ENCODE results near the gene TNFRSF8. TPM values are rescaled to one million over a fixed set of nuclear protein-coding genes. Genes with fewer than 3 reads are reported as not detected.

TNFRSF8 gene
- total and polyA plus RNA-seq, 7 donors, result 0.68 to 1.8 (median 0.87) TPM; not detected in 1

GRCh38 chr1:12052008-12052573, 11.0 kb upstream of the TNFRSF8 start:
- peak; percentile 85 for DNase-seq
- Histone ChIP-seq H3K27ac (peak overlapping the region in 2 of 4 donors; percentile 53 to 56), H3K9me3 (no peaks in the 10 kb centered on the region), H3K4me1 (peaks cover 0 to 26% (median 18%) of the 10 kb centered on the region in 4 donors), H3K27me3 (no peaks in the 10 kb centered on the region), H3K4me3 (no peak overlapping the region), H3K36me3 (no peaks in the 10 kb centered on the region)
- TF ChIP-seq CTCF (IDR thresholded peaks at IDR 0.05), result no peak
- peak in 1 of 4 donors; percentile 17 for TF ChIP-seq POLR2AphosphoS5 (IDR thresholded peaks at IDR 0.05)
- no peak for TF ChIP-seq EP300 (IDR thresholded peaks at IDR 0.05)
- TF ChIP-seq POLR2A (IDR thresholded peaks at IDR 0.05), result no peak
- WGBS, 2 donors, result 16 to 25% methylated on average over 9 of the region's 9 CpGs
- intact Hi-C loops (cut with DNase I), result no loop called here

- intact Hi-C loops (cut with DNase I), result no loop called here
- TF ChIP-seq POLR2AphosphoS5 (IDR thresholded peaks at IDR 0.05) (peak in 3 of 4 donors; percentile 44 to 68 (median 57)), EP300 (IDR thresholded peaks at IDR 0.05) (no peak), CTCF (IDR thresholded peaks at IDR 0.05) (peak in 1 of 4 experiments; percentile 45)
- H3K27ac ChIP-seq, result peak overlapping the region in 2 of 4 donors; percentile 53 to 56
- peak; percentile 80 for DNase-seq
- H3K27me3 ChIP-seq, result no peaks in the 10 kb centered on the region
- H3K4me3 ChIP-seq, result no peak overlapping the region
- 83 to 88% methylated on average over 14 of the region's 14 CpGs for WGBS, 2 donors
- no peaks in the 10 kb centered on the region for H3K9me3 ChIP-seq
- H3K36me3 ChIP-seq, result no peaks in the 10 kb centered on the region
- peaks cover 0 to 26% (median 18%) of the 10 kb centered on the region in 4 donors for H3K4me1 ChIP-seq
These were observed 10.0 kb upstream of the TNFRSF8 start for GRCh38 chr1:12052997-12053686.

GRCh38 chr1:12053752-12054548, 9.2 kb upstream of the TNFRSF8 start:
- Histone ChIP-seq H3K27me3 (no peaks in the 10 kb centered on the region), H3K9me3 (no peaks in the 10 kb centered on the region), H3K4me1 (peaks cover 0 to 26% (median 18%) of the 10 kb centered on the region in 4 donors), H3K4me3 (no peak overlapping the region), H3K27ac (peak overlapping the region in 2 of 4 donors; percentile 53 to 56), H3K36me3 (no peaks in the 10 kb centered on the region)
- no peak for TF ChIP-seq EP300 (IDR thresholded peaks at IDR 0.05)
- no peak for TF ChIP-seq CTCF (IDR thresholded peaks at IDR 0.05)
- no peak for TF ChIP-seq POLR2A (IDR thresholded peaks at IDR 0.05)
- TF ChIP-seq POLR2AphosphoS5 (IDR thresholded peaks at IDR 0.05), result no peak
- intact Hi-C loops (cut with DNase I), result no loop called here
- DNase-seq, result no peak
- WGBS, 2 donors, result 80 to 84% methylated on average over 13 of the region's 13 CpGs

- TF ChIP-seq EP300 (IDR thresholded peaks at IDR 0.05), result no peak
- no peak for TF ChIP-seq POLR2AphosphoS5 (IDR thresholded peaks at IDR 0.05)
- TF ChIP-seq CTCF (IDR thresholded peaks at IDR 0.05), result no peak
- no peak for TF ChIP-seq POLR2A (IDR thresholded peaks at IDR 0.05)
- Histone ChIP-seq H3K4me3 (no peak overlapping the region), H3K4me1 (peaks cover 0 to 26% (median 18%) of the 10 kb centered on the region in 4 donors), H3K27me3 (no peaks in the 10 kb centered on the region), H3K36me3 (no peaks in the 10 kb centered on the region), H3K27ac (no peak overlapping the region), H3K9me3 (no peaks in the 10 kb centered on the region)
- no peak for DNase-seq
- 78 to 87% methylated on average over 6 of the region's 6 CpGs for WGBS, 2 donors
- intact Hi-C loops (cut with DNase I), result no loop called here
These were observed 7.8 kb upstream of the TNFRSF8 start for GRCh38 chr1:12055259-12055658.
